Fibroblast of the aortic adventitia (primary cell): ENCODE measurements around the gene MLLT6. TPM values are rescaled to one million over a fixed set of nuclear protein-coding genes. Genes with fewer than 3 reads are reported as not detected.

ENCODE experiments used
- small RNA-seq: library from RNA; depleted of rRNA; stranded (forward); fragments of <200 nt; gene quantifications from one replicate; pipeline ENCODE3, GENCODE V24; 2012
- total RNA-seq: library from RNA; depleted of rRNA; stranded (reverse); fragments of >200 nt; gene quantifications from 2 replicates; pipeline ENCODE4 v1.2.3, GENCODE V29; 2012; ENCODE audit warnings: low replicate concordance

MLLT6 gene
- total RNA-seq, 1 donor, result 38.7 TPM

Small RNA genes lying within 50 kb of the gene (small RNA-seq; reads per million reads assigned to genes)
- gene MIR4726, result not detected
- not detected for gene MIR4734
- 0.25 reads per million for gene RNA5SP440
- gene RNU6-866P, result not detected

Other genes starting within 250 kb of the MLLT6 start
- gene SRCIN1, start 99.3 kb upstream of the MLLT6 start, total RNA-seq, result not detected in 2 replicates
- gene EPOP, start 30.3 kb upstream of the MLLT6 start, total RNA-seq, result 0.99 and 5.0 TPM in 2 replicates
- gene CISD3, start 25.1 kb downstream of the MLLT6 start, total RNA-seq, result 3.4 and 6.5 TPM in 2 replicates
- 2.9 and 4.8 TPM in 2 replicates for gene PCGF2, start 43.1 kb downstream of the MLLT6 start, total RNA-seq
- 78.7 and 293 TPM in 2 replicates for gene PSMB3, start 47.5 kb downstream of the MLLT6 start, total RNA-seq
- gene PIP4K2B, start 94.3 kb downstream of the MLLT6 start, total RNA-seq, result 25.2 and 56.8 TPM in 2 replicates
- gene CWC25, start 120.0 kb downstream of the MLLT6 start, total RNA-seq, result 10.4 and 27.8 TPM in 2 replicates
- gene RPL23, start 148.4 kb downstream of the MLLT6 start, total RNA-seq, result 638 and 2,401 TPM in 2 replicates
- 65.6 and 174 TPM in 2 replicates for gene LASP1, start 164.8 kb downstream of the MLLT6 start, total RNA-seq